ENCODE results near the gene STX4.

Gene STX4

GRCh38 chr16:31085411-31085810, 52.1 kb downstream of the STX4 start:
- DNase-seq, result no peak

DNA sequence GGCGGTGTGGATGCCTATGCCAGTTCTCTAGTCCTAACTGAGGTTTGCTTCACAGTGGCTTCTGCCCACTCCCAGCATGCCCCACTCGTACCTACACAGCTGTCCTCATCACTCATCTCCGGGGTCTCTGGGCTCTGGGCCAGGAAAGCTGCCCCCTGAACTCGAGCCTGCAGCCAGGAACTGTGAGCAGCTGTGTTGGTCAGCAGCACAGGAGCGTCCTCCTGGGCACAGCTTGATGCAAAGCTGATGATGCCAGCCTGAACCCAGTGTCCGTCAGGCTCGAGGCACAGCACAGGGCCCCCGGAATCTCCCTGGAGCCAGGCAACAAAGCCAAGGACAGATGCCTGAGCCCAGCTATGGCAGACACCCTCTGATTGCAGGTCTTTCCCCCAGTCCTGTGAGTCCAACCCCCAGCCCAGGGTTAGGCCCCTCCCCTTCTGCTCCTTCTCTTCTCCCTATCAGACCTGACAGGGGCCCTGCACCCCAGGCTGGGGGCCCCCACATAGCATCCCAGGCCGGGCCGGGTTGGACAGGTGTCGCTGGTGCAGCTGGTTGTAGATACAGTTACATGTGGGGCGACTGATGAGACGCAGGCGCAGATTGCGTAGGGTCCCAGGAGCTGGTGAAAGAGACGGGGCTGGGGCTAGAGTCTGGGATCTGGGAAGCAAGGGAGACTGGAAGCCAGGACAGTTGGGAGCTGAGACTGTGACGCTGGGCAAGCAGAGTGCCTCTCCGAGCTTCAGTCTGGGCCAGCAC, 52.7 kb downstream of the STX4 start:
- no peak for DNase-seq

DNA sequence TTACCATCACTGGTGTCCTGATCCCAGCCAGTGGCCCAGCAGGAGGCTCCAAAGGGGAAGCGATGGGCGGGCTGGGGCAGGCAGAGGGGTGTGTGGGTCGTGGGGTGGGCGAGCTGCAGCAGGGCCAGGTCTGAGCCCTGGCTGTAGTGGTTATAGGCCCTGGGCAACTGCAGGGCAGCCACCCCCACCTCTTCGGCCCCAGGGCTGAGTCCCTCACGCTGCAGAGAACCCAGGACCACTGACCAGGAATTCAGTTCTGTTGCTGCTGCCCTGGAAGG, 53.2 kb downstream of the STX4 start:
- DNase-seq, result no peak

DNA sequence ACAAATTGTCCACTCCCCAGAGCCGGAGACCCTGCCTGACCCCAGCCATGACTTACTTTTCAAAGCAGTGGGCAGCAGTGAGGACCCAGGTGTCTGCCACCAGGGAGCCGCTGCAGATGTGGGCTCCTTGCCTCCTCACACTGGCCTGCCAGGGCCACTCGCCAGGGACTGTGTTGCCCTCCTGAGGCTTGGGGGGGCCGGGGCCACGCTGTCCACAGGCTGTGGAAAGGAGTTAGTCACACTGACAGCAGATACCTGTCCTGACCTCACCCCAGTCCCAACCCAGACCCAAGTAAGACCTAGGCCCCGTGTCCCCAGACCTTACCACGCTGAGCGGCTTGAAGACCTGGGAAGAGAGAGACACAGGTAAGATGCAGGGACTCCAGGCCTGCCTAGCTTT, 54.1 kb downstream of the STX4 start:
- no peak for DNase-seq

- no peak for DNase-seq
Measured at GRCh38 chr16:31087971-31088370, 54.6 kb downstream of the STX4 start.

GRCh38 chr16:31088459-31089183, 55.3 kb downstream of the STX4 start, which contains the start of gene PRSS53:
PRSS53 (minus strand) TSS chr16:31088943; CDS start chr16:31088809, 134 bp downstream.
- no peak for DNase-seq

GRCh38 chr16:31089199-31089598, 55.8 kb downstream of the STX4 start:
- no peak for DNase-seq

All from hematopoietic multipotent progenitor cell treated with erythropoietin and hydrocortisone succinate and interleukin-3 and kit ligand, for 8 days (in vitro differentiated cells).